Fibroblast of the aortic adventitia (primary cell): ENCODE results near the gene THAP12. TPM values are rescaled to one million over a fixed set of nuclear protein-coding genes. Genes with fewer than 3 reads are reported as not detected.
A peak's percentile ranks its signal among the peaks of the same experiment; 100 is the strongest.

Source experiments
- DNase-seq: peaks from one replicate; pipeline ENCODE4 v3.0.0-alpha.2; 2010; ENCODE audit warnings: low read depth
- H3K4me3 ChIP-seq: 2 replicates; pipeline ENCODE4 v1.5.1; 2011; ENCODE audit warnings: low read depth, mild to moderate bottlenecking, control low read depth, low read length, moderate library complexity
- CTCF ChIP-seq: IDR thresholded peaks from 2 replicates; pipeline ENCODE4 v1.5.1; 2011; ENCODE audit warnings: mild to moderate bottlenecking, low read length, control low read depth, inconsistent platforms; ENCODE audit not compliant: insufficient read depth
- total RNA-seq: library from RNA; depleted of rRNA; stranded (reverse); fragments of >200 nt; gene quantifications from 2 replicates; pipeline ENCODE4 v1.2.3, GENCODE V29; 2012; ENCODE audit warnings: low replicate concordance

THAP12 gene
- total RNA-seq, 1 donor, result 55.5 TPM

GRCh38 chr11:76317296-76317695 lies 63.6 kb downstream of the THAP12 start:
- TF ChIP-seq CTCF, result no peak
- no peak for DNase-seq
- H3K4me3 ChIP-seq, result no peak overlapping the region

DNA sequence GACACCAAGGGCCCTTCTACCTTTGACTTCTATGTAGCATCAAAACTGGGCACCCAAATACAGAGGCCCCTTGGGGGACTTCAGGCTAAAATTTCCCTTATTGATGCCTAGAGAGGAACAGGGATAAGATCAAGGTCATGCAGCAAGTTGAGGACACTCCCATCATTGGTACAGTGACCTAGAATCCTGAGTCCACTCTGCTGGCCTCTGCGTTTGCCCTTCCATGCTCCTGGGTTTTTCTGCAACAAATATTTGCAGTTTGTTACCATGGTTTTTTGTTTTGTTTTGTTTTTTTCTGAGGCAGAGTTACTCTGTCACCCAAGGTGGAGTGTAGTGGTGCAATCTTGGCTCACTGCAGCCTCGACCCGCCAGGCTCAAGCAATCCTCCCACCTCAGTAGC lies 64.2 kb downstream of the THAP12 start:
- no peak for TF ChIP-seq CTCF
- no peak overlapping the region for H3K4me3 ChIP-seq
- no peak for DNase-seq

GRCh38 chr11:76315182-76315853 lies 65.6 kb downstream of the THAP12 start:
- TF ChIP-seq CTCF, result no peak
- DNase-seq, result no peak
- no peak overlapping the region for H3K4me3 ChIP-seq

- peak; percentile 32 for DNase-seq
- no peak overlapping the region for H3K4me3 ChIP-seq
- no peak for TF ChIP-seq CTCF
These were observed 66.2 kb downstream of the THAP12 start for GRCh38 chr11:76314741-76315090.

- DNase-seq, result no peak
- no peak overlapping the region for H3K4me3 ChIP-seq
- no peak for TF ChIP-seq CTCF
These were observed 66.8 kb downstream of the THAP12 start for GRCh38 chr11:76313913-76314740.

DNA sequence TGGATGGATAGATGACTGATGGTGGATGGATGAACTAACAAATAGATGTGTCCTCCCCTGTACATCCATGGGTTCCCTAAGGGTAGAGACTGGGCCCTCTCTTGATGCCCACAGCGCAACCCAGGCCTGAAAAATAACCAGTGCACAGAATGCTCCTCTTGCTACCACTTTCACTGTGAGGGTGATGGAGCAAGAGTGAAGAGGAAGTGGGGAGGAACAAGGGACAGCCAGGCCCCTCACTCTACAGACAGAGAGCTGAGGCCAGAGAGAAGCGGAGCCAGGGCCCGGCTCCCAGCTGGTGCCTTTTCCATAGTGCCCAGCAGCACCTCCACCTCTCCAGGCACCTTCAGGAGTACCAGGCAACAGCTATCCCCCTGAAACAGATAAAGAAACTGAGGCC lies 67.7 kb downstream of the THAP12 start:
- no peak for DNase-seq
- no peak for TF ChIP-seq CTCF
- H3K4me3 ChIP-seq, result no peak overlapping the region
